HCT116 (cell line): ENCODE data around the gene ETS1. TPM values are rescaled to one million over a fixed set of nuclear protein-coding genes. Genes with fewer than 3 reads are reported as not detected.

Experiments used
- ATAC-seq: fragments of 200-7000 bp; cut with Tn5 transposase; 2 replicates; pipeline ENCODE4 v1.9.1; 2020; ENCODE audit warnings: mild to moderate bottlenecking, moderate library complexity
- BruUV-seq: library from RNA; stranded (reverse); fragments of 400-500 nt; replicated peaks from 2 replicates; lab custom pipeline; 2021; lab: Mats Ljungman, UMichigan
- CTCF ChIA-PET: fragments of 300-600 bp; sonication (Branson Sonifier 250); formaldehyde crosslinking; loops from one replicate; lab custom pipeline; 2021; ENCODE audit warnings: antibody characterized with exemption; lab: Charles Lee
- POLR2A ChIA-PET: fragments of 300-600, 350-600 bp; sonication (Branson Sonifier 250); formaldehyde crosslinking; loops from one replicate; lab custom pipeline; 2021; ENCODE audit warnings: antibody characterized with exemption; lab: Charles Lee
- RAD21 ChIA-PET, 2 experiments: fragments of 300-600 bp; sonication (Branson Sonifier 250); formaldehyde crosslinking; loops; one replicate each; lab custom pipeline; 2023; ENCODE audit warnings: low total read pairs in 2 of 2; ENCODE audit not compliant: uncharacterized antibody in 2 of 2, unreplicated experiment in 2 of 2, low non-redundant PET in 1 of 2; lab: Charles Lee
- DNase-seq: peaks from one replicate; pipeline ENCODE4 v3.0.0-alpha.2; 2010; ENCODE audit warnings: low read depth, low spot score
- H2AFZ ChIP-seq: fragments of 200-600 bp; shearing (Covaris generic), sonication (generic); 2 replicates; pipeline ENCODE4 v1.6.1; 2017; ENCODE audit warnings: low read depth, mixed run types, mixed read lengths, antibody characterized with exemption, low read length; ENCODE audit not compliant: poor library complexity, severe bottlenecking
- H3K27ac ChIP-seq: 2 replicates; pipeline ENCODE4 v1.5.1; 2012; ENCODE audit warnings: low read depth, low read length
- H3K27me3 ChIP-seq: fragments of 200-600 bp; sonication (generic); 2 replicates; pipeline ENCODE4 v1.6.1; 2016; ENCODE audit warnings: mixed run types, low read length, mixed read lengths; ENCODE audit not compliant: insufficient read depth
- H3K36me3 ChIP-seq, 2 experiments: fragments of 200-500 bp in 1 of 2; fragments of 200-600 bp in 1 of 2; sonication (Bioruptor generic) in 1 of 2; sonication (generic) in 1 of 2; 2 replicates each; pipeline versions ENCODE4 v1.5.1 to v1.6.1; 2014 to 2016; ENCODE audit warnings: low read length in 2 of 2, inconsistent platforms in 1 of 2, mixed read lengths in 1 of 2, mixed run types in 1 of 2; ENCODE audit not compliant: insufficient read depth in 2 of 2, control insufficient read depth in 1 of 2
- H3K4me1 ChIP-seq, 2 experiments: fragments of 200-600 bp in 1 of 2; sonication (generic) in 1 of 2; 2 replicates each; pipeline versions ENCODE4 v1.5.1 to v1.6.1; 2012 to 2017; ENCODE audit warnings: low read length in 2 of 2, inconsistent platforms in 1 of 2, mild to moderate bottlenecking in 1 of 2, mixed read lengths in 1 of 2, mixed run types in 1 of 2, moderate library complexity in 1 of 2; ENCODE audit not compliant: insufficient read depth in 2 of 2, control insufficient read depth in 1 of 2
- H3K4me2 ChIP-seq: fragments of 200-600 bp; sonication (generic); 2 replicates; pipeline ENCODE4 v1.6.1; 2017; ENCODE audit warnings: mixed run types, low read length, mixed read lengths
- H3K4me3 ChIP-seq, 2 experiments: fragments of 200-600 bp in 1 of 2; sonication (generic) in 1 of 2; replicated peaks in 1 of 2; 2 replicates each; pipeline ENCODE4 v1.5.1; 2011 to 2016; ENCODE audit warnings: low read length in 2 of 2, control low read depth in 1 of 2, low read depth in 1 of 2, mild to moderate bottlenecking in 1 of 2, mixed read lengths in 1 of 2, mixed run types in 1 of 2
- H3K79me2 ChIP-seq: fragments of 200-600 bp; sonication (generic); 2 replicates; pipeline ENCODE4 v1.6.1; 2017; ENCODE audit warnings: mild to moderate bottlenecking, mixed run types, low read length, moderate library complexity, mixed read lengths; ENCODE audit not compliant: insufficient read depth
- H3K9ac ChIP-seq: fragments of 200-600 bp; sonication (generic); 2 replicates; pipeline ENCODE4 v1.6.1; 2016; ENCODE audit warnings: low read length, mixed read lengths
- H3K9me2 ChIP-seq: fragments of 200-600 bp; sonication (generic), shearing (Covaris generic); 2 replicates; pipeline ENCODE4 v1.6.1; 2017; ENCODE audit warnings: mixed run types, mild to moderate bottlenecking, moderate library complexity; ENCODE audit not compliant: insufficient read depth
- H3K9me3 ChIP-seq, 2 experiments: fragments of 200-500 bp in 1 of 2; fragments of 200-600 bp in 1 of 2; sonication (Bioruptor generic) in 1 of 2; sonication (generic) in 1 of 2; 2 replicates each; pipeline ENCODE4 v1.6.1; 2014 to 2017; ENCODE audit warnings: low read length in 2 of 2, mixed read lengths in 2 of 2, inconsistent platforms in 1 of 2, low read depth in 1 of 2, mild to moderate bottlenecking in 1 of 2, mixed run types in 1 of 2, moderate library complexity in 1 of 2; ENCODE audit not compliant: control insufficient read depth in 1 of 2, insufficient read depth in 1 of 2
- H4K20me1 ChIP-seq: fragments of 200-600 bp; sonication (generic), shearing (Covaris generic); 2 replicates; pipeline ENCODE4 v1.6.1; 2017; ENCODE audit warnings: mixed run types, mild to moderate bottlenecking, moderate library complexity; ENCODE audit not compliant: insufficient read depth
- CBX3 ChIP-seq: IDR thresholded peaks from 2 replicates; pipeline ENCODE4 v1.6.1; 2012; ENCODE audit warnings: low read depth
- CEBPB ChIP-seq: IDR thresholded peaks from 2 replicates; pipeline ENCODE4 v1.6.1; 2012; ENCODE audit warnings: low read depth
- EGR1 ChIP-seq: IDR thresholded peaks from 2 replicates; pipeline ENCODE4 v1.6.1; 2012; ENCODE audit warnings: low read depth
- ELF1 ChIP-seq: IDR thresholded peaks from 2 replicates; pipeline ENCODE4 v1.6.1; 2012; ENCODE audit warnings: low read depth, borderline replicate concordance
- EZH2 ChIP-seq: fragments of 200-600 bp; sonication (generic); IDR thresholded peaks from 2 replicates; pipeline ENCODE4 v1.6.1; 2017; ENCODE audit warnings: antibody characterized with exemption, mixed run types
- EZH2phosphoT487 ChIP-seq: fragments of 200-600 bp; IDR thresholded peaks from 2 replicates; pipeline ENCODE4 v1.6.1; 2018; ENCODE audit warnings: antibody characterized with exemption, borderline replicate concordance
- FOSL1 ChIP-seq: IDR thresholded peaks from 2 replicates; pipeline ENCODE4 v1.6.1; 2012; ENCODE audit warnings: low read depth
- JUND ChIP-seq: IDR thresholded peaks from 2 replicates; pipeline ENCODE4 v1.6.1; 2012
- POLR2A ChIP-seq: IDR thresholded peaks from 2 replicates; pipeline ENCODE4 v1.7.0; 2011; ENCODE audit warnings: borderline replicate concordance; ENCODE audit not compliant: insufficient read depth, insufficient read length; ENCODE audit errors: extremely low read depth
- RAD21 ChIP-seq: IDR thresholded peaks from 2 replicates; pipeline ENCODE4 v1.6.1; 2012; ENCODE audit warnings: low read depth, mild to moderate bottlenecking
- SP1 ChIP-seq: IDR thresholded peaks from 2 replicates; pipeline ENCODE4 v1.6.1; 2012; ENCODE audit warnings: low read depth
- SRF ChIP-seq: IDR thresholded peaks from 2 replicates; pipeline ENCODE4 v1.6.1; 2012; ENCODE audit warnings: low read depth
- TCF7L2 ChIP-seq: IDR thresholded peaks from 2 replicates; pipeline ENCODE4 v1.7.0; 2011; ENCODE audit warnings: borderline replicate concordance, inconsistent platforms; ENCODE audit not compliant: insufficient read depth, insufficient read length; ENCODE audit errors: extremely low read depth
- YY1 ChIP-seq: IDR thresholded peaks from 2 replicates; pipeline ENCODE4 v1.6.1; 2011; ENCODE audit warnings: low read length, low read depth, moderate library complexity, mild to moderate bottlenecking; ENCODE audit not compliant: insufficient replicate concordance; ENCODE audit errors: extremely low read depth
- ZFX ChIP-seq: fragments of 450-650 bp; IDR thresholded peaks from 2 replicates; pipeline ENCODE4 v1.6.1; 2017
- ZNF274 ChIP-seq: fragments of 200-500 bp; sonication (Bioruptor generic); IDR thresholded peaks from 2 replicates; pipeline ENCODE4 v1.6.1; 2014; ENCODE audit warnings: mild to moderate bottlenecking, low read depth, low read length, inconsistent platforms
- intact Hi-C: fragments of 100-400 bp; cut with micrococcal nuclease; formaldehyde crosslinking; loops from 2 replicates; pipeline ENCODE4 v1.10.0; 2022
- total RNA-seq: library from RNA; stranded (reverse); gene quantifications from one replicate; pipeline ENCODE4 v1.2.1, GENCODE V29; 2021; ENCODE audit not compliant: unreplicated experiment
- TF ChIP-seq, protein P1 (sequence below): IDR thresholded peaks from 2 replicates; pipeline ENCODE4 v1.6.1; 2011; ENCODE audit warnings: mild to moderate bottlenecking, low read length, moderate library complexity; ENCODE audit not compliant: insufficient replicate concordance; ENCODE audit errors: extremely low read depth
- TF ChIP-seq, protein P2 (sequence below), 3 experiments: fragments of 200-600 bp in 1 of 3; sonication (generic) in 1 of 3; IDR thresholded peaks in 2 of 3; conservative IDR thresholded peaks in 1 of 3; 2 replicates each; pipeline ENCODE4 v1.5.1; 2012 to 2017; ENCODE audit warnings: low read depth in 2 of 3, low read length in 2 of 3, antibody characterized with exemption in 1 of 3, borderline replicate concordance in 1 of 3, control low read depth in 1 of 3, mild to moderate bottlenecking in 1 of 3, mixed read lengths in 1 of 3, mixed run types in 1 of 3, moderate library complexity in 1 of 3; ENCODE audit not compliant: insufficient read depth in 1 of 3

The ETS1 gene
- total RNA-seq, 1 experiment from 2014 or later = 9.2 TPM

DNA sequence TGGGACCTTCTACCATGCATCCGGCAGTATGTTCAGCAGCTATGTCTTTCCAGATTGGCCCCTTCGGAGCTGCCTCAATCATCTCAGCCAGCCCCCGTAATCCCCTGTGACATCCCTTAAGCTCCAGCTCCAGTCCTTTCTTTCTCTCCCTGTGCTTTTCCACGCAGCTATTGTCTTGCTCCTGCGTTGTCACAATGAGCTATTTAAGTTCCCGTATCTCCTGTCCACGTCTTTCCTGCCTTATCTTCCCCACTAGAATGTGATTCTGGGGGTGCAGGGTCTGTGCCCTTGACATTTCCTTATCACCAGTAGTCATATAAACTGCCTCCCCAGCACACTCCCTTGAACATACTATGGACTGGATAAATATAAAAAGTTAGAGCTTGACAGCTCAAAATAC lies 5.1 kb upstream of the ETS1 start (continued):
- TF ChIP-seq, protein P1, sequence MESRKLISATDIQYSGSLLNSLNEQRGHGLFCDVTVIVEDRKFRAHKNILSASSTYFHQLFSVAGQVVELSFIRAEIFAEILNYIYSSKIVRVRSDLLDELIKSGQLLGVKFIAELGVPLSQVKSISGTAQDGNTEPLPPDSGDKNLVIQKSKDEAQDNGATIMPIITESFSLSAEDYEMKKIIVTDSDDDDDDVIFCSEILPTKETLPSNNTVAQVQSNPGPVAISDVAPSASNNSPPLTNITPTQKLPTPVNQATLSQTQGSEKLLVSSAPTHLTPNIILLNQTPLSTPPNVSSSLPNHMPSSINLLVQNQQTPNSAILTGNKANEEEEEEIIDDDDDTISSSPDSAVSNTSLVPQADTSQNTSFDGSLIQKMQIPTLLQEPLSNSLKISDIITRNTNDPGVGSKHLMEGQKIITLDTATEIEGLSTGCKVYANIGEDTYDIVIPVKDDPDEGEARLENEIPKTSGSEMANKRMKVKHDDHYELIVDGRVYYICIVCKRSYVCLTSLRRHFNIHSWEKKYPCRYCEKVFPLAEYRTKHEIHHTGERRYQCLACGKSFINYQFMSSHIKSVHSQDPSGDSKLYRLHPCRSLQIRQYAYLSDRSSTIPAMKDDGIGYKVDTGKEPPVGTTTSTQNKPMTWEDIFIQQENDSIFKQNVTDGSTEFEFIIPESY = no peak
- TF ChIP-seq POLR2A (no peak), SRF (no peak), ELF1 (no peak), RAD21 (no peak), EZH2 (no peak), YY1 (no peak)
- TF ChIP-seq, protein P2, sequence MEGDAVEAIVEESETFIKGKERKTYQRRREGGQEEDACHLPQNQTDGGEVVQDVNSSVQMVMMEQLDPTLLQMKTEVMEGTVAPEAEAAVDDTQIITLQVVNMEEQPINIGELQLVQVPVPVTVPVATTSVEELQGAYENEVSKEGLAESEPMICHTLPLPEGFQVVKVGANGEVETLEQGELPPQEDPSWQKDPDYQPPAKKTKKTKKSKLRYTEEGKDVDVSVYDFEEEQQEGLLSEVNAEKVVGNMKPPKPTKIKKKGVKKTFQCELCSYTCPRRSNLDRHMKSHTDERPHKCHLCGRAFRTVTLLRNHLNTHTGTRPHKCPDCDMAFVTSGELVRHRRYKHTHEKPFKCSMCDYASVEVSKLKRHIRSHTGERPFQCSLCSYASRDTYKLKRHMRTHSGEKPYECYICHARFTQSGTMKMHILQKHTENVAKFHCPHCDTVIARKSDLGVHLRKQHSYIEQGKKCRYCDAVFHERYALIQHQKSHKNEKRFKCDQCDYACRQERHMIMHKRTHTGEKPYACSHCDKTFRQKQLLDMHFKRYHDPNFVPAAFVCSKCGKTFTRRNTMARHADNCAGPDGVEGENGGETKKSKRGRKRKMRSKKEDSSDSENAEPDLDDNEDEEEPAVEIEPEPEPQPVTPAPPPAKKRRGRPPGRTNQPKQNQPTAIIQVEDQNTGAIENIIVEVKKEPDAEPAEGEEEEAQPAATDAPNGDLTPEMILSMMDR (IDR thresholded peaks at IDR 0.05 in 2 of 3, conservative IDR thresholded peaks at IDR 0.05 in 1 of 3; ENCODE audit: borderline replicate concordance in 1 of 3, insufficient read depth in 1 of 3, low read depth in 2 of 3, low read length in 2 of 3) = no peak

DNA sequence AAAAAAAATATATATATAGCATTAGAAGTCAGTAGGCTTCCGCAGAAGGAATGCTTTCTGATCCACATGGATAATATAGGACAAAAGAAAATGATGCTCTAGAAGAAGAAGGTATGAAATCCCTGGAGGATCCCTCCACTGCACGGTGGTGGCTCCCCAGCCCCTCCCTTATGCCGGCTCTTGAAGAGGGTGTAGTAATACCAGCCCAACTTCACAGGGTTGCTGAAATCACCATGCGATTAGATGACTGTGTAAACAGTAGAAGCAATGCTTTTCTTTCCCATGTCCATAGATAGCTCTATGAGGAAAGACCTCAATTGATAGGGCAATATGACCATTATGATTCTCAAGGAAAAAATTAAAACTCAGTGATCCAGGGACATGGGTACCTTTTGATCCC lies 3.2 kb upstream of the ETS1 start:
- Histone ChIP-seq H2AFZ (no peak overlapping the region), H3K4me2 (no peak overlapping the region), H3K9me2 (no peaks in the 10 kb centered on the region), H3K9ac (no peak overlapping the region), H3K4me1 (no peaks in the 10 kb centered on the region), H3K4me3 (no peak overlapping the region), H3K27ac (no peak overlapping the region), H3K9me3 (no peaks in the 10 kb centered on the region), H3K27me3 (peaks cover 96% of the 10 kb centered on the region), H3K79me2 (no peaks in the 10 kb centered on the region), H3K36me3 (no peaks in the 10 kb centered on the region), H4K20me1 (no peaks in the 10 kb centered on the region)
- DNase-seq = no peak
- intact Hi-C loops = no loop called here
- ATAC-seq = no peak
- ChIA-PET CTCF (no interaction called here), RAD21 (interaction anchor here in 1 of 2 experiments (1.2 kb wide), 1 partner anchor 42 kb away, joined by 3 read pairs; no protein-coding TSS in a partner anchor), POLR2A (no interaction called here)
- no TSS peak for BruUV-seq
- TF ChIP-seq CEBPB (no peak), TCF7L2 (no peak), SP1 (no peak), YY1 (no peak), RAD21 (no peak), CBX3 (no peak), ZFX (no peak), FOSL1 (no peak), EZH2phosphoT487 (no peak), ZNF274 (no peak), JUND (no peak), EGR1 (no peak)
- TF ChIP-seq, protein P2 (IDR thresholded peaks at IDR 0.05 in 2 of 3, conservative IDR thresholded peaks at IDR 0.05 in 1 of 3; ENCODE audit: borderline replicate concordance in 1 of 3, insufficient read depth in 1 of 3, low read depth in 2 of 3, low read length in 2 of 3) = no peak
